GM18868 (cell line): ENCODE results near the gene ADGRB3.
A peak's percentile ranks its signal among the peaks of the same experiment; 100 is the strongest.
"Not testable (repeated sequence)": the region's sequence is repeated elsewhere in the genome, so short reads cannot be mapped to it uniquely, and the experiment has no call there.

ENCODE experiments used
- ATAC-seq: cut with Tn5 transposase; IDR thresholded peaks from one replicate; pipeline ENCODE4 v1.9.1; 2021; ENCODE audit warnings: mild to moderate bottlenecking, moderate library complexity; ENCODE audit not compliant: unreplicated experiment

ADGRB3 gene

DNA sequence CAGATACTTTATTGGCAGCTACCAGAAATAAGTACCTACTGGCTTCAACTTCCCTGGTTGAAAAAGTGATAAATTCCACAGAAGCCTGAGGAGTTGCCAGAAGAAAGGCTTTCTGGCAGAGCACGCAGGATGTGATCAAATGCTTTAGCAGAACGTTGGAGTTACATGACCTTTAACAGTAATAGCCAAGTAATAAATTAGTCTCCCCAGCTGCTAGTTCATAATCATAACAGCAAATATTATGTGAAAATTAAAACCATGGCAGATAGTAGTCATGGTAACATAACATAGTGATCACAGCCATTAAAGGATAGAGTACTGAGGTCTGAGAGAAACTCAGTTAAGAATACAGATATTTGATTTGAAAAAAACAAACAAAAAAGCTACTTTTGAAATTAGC is 567.7 kb downstream of the ADGRB3 start:
- ATAC-seq = no peak

DNA sequence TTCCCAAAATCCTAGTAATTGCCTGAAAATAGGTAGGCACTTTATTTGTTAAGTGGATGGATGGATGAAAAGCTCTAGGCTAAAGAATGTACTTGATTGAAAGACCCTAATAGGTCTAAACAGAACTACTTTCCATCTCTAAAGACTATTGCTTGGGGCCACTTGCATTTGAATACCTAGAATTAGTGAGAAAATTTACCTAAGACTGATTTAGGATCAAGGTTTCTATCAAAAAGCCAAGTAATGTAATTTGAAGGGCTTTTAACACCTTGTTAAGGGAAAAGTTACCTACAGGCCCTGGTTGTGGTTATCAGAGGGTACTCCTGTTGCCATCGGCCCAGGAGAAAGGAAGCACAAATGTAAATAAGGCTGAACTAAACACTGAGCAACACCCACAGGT is 581.0 kb downstream of the ADGRB3 start:
- ATAC-seq = no peak

DNA sequence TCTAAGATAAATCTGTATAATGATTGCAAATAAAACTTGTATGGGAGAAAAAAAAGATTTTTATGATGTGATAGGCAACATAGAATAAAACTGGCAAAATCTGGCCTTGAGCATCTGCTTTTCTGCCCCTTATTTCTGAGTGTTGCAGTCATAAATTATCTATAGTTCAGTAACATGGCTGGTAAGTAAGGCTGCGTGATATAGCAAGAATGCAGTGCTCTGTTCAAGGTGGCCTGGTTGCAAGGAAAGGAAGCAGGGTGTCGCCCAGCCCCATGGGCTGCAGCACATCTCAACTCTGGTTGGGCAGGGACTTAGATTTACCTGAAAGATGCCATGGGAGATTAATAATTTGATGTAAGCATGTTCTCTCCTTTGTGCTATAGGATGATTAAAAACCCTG is 582.3 kb downstream of the ADGRB3 start:
- no peak for ATAC-seq

DNA sequence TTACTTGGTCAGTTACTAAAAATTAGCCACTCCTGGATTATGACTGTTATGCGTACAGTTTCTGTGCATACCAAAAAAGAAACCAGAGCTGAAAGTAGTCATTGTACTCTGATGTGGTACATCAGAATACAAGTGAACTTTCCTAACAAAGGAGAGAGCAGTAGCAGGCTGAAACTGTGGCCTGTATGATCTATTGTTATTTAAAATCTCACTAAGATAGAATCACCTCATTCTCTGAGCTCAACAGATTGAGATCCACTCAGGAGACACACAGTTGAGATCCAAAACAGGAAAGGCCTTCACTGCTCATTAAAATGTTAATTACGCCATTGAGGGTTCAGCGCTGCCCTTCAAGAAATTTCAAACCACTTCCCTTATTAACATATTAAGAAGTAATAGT is 585.3 kb downstream of the ADGRB3 start:
- no peak for ATAC-seq

DNA sequence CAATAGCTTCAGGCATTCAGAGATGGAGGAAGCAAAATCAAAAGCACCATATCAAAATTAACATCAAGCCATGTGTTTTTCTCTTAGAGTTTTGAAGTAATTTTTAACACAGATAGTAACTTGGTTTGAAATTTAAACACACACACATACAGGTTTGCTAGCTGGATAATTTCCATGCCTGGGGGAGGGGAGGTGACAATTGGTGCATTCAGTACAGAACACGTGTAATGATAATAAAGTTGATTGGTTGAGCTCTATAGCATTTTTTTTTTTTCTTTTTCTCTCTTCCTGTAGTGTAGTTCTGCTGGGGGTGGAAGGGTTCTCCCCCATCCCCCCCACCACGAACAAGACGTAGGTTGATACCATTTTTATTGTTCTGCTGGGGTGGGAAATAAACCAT is 596.9 kb downstream of the ADGRB3 start:
- no peak for ATAC-seq

DNA sequence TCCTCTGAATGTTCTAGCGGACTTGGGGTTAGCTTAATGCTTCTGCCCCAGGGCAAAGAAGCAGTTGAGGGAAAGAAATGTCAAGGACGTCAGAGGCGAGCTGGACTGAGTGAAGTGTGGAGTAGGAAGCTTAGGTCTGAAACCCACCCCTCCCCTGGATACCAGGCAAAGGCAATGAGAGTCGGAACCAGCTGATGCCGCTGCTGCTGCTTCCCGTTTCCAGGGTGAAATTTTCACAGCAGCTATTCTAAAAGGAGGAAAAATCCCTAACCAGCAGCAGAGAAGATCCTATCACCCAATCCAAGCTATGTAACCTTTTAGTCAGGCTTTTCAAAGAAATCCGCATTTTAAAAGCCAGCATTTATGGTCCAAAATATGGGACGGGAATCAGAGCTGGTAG is 597.4 kb downstream of the ADGRB3 start:
- ATAC-seq = no peak

DNA sequence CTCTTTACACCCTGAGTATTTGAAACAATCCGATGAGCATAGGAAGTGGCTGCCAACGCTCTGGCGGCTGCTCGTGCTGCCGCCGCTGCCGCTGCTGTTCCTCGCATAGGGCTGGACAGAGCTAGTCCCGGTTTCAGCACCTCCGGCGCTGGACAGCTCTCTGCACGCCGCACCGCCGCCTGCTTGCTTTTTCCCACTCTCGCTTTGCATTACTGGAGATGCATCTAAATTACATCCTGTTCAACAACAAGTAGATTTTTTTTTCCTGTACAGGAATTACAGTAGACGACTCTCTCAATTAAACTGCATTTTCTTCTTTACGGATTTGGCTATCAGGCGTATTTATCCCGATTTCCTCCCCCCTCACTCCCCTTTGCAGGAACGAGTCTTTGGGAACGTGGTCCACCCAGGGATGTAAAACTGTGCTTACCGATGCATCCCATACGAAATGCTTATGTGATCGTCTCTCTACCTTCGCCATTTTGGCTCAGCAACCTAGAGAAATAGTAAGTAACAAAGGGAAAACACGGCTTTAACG is 597.9 kb downstream of the ADGRB3 start:
- peak; percentile 99 for ATAC-seq

DNA sequence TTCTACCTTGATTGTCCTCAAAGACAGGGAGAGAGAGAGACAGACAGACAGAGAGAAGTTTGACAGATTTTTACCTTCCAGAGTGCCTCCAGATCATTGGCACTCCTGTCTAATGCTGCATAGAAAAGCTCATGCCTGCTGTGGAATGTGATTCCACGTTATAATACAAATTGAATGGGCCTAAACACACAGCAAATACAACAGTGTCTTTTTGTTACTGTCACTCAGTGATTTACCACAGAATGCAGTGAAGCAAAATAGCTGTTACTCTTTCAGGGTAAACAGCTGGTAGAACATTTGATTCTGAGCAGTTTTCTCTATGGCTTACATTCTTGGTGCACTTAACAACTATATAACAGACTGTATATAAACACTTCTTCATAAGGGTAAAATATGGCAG is 603.0 kb downstream of the ADGRB3 start:
- no peak for ATAC-seq

DNA sequence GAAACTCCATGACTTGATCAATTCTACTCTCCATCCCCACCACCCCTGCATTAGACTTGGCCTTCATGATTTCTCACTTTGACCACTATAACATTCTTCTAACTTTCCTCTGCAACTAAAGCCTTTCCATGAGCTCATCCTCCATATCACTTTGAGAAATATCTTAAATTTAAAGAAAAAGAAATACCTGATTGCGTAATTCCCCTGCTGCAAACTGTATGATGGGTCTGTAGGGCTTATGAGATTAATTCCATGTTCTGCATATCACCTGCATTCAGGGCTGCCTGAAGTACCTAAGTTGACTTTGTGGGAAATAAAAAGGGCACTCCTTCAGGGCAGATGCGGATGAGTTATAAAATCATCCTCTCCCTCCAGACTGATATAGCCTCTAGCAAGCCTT is 611.9 kb downstream of the ADGRB3 start:
- ATAC-seq = no peak

DNA sequence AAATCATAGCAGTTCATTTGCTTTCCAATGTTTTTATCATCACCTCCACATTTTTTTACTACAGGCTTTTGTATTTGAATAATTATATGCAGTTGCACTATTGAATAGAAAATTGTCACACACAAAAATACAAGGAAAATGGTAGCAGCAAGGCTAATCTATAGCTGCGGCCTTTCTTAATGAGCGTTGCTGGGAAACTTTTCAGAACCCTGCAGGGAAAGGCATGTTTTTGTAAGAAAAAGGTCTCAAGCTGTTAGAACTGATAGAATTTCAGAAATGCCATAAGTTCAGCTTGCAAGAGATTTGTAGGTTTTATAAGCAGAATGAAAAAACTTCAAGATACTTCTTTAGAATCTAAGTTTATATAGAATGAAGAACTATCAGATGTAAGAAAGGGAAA is 625.9 kb downstream of the ADGRB3 start:
- ATAC-seq = no peak

DNA sequence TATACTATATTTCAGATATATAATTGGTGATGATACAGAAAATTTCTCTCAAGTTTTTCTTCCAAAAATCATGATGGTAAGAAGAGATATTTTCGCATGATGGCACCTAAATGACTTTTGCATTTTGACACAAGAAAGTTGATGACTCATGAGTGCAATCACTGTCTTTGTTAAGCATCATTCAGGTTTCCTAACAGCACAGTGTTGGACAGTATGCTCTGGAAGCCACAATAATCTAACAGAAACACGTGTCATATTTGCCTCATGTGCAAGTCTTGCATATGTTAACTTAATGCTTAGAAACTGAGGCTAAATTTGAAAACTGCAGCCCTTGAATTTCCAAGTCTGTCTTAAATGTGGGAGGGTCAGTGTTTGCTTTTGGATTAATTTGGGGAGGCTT is 628.2 kb downstream of the ADGRB3 start:
- no peak for ATAC-seq

DNA sequence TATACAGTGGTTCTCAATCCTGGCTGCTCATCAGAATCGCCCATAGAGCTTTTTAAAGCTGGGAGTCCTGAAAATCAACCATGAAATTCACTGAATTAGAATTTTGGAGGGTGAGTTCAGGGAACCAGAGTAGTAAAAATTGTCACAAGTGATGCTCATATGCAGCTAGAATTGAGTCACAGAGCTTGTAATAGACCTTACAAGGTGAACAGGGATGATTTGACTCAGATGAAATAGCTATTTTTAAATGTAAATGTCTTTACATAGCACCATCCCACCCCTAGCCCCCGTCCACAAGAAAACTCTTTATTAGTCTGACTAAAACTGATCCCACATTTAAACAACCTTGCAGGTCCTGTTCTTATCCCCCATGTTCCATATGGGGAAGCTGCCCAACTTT is 630.0 kb downstream of the ADGRB3 start:
- ATAC-seq = peak; percentile 53

DNA sequence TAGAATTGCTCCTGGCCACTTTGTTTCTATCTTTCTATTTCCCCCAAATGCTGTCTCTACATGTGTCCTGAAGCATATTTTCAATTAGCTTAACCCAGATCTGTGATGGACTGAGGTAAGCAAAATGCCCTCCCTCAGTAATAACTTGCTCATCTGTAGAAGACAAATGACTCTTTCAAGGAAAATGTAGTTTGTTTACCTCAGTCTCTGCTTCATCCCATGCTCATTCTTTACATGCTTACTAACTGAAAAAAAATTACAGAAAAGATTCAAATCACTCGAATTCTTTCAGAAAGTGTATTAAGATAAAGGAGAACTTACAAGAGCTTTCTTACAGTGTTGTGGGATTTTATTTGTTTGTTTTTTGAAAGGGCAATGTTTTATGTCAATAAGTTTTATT is 630.6 kb downstream of the ADGRB3 start:
- ATAC-seq = no peak

DNA sequence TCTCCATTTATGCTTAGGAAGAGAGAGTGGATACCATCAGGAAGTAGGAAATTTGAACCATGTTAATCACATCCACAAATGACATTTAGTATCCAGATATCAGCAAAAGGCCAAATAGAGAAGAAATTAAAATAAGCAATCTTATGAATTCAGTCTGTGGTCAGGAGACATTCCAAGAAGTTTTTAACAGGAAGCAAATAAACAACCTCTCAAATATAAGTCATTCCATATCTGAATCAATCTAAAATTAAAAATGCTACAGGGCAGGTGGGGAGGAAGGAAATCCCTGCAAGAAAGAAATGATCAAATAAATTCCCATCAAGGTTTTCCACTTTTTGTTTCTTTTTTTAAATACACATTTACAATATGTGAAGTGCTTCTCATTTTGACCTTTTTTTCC is 641.1 kb downstream of the ADGRB3 start:
- no peak for ATAC-seq

DNA sequence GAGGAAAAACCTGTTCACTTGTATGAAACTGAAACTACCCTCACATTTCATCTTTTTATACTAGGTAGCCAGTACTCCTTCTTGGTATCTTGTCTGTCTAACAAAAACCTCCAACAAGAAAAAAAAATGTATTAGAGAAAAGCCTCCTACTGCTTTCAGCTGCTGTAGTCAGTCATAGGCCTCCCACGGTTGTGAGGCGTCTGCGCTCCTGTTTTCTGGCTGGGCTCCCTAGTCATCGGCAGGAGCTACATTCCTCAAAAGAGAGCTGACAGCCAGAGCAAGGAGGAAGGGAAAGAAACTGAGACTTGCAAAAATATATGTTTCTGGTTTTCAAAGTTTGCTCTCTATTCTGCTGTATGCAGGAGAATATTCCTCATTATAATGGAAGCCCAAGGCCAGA is 644.7 kb downstream of the ADGRB3 start:
- ATAC-seq = no peak

DNA sequence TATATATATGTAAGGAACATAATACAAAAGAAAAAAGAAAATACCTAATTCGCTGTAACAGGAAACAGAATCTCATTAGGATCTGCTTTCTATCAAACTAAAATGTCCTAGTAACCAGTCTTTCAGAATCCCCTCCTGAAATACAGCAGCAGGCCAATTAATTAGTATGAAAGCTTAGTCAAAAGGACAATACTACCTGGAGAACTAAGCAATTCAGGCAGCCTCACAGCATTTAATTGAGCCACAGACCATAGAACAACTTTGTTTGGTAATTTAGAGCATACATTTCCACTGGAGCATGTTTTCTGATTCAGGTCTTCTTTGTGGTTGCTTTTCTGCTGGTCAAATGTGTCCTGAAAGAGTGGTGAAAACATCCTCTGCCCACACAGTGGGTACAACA is 645.8 kb downstream of the ADGRB3 start:
- ATAC-seq = no peak

DNA sequence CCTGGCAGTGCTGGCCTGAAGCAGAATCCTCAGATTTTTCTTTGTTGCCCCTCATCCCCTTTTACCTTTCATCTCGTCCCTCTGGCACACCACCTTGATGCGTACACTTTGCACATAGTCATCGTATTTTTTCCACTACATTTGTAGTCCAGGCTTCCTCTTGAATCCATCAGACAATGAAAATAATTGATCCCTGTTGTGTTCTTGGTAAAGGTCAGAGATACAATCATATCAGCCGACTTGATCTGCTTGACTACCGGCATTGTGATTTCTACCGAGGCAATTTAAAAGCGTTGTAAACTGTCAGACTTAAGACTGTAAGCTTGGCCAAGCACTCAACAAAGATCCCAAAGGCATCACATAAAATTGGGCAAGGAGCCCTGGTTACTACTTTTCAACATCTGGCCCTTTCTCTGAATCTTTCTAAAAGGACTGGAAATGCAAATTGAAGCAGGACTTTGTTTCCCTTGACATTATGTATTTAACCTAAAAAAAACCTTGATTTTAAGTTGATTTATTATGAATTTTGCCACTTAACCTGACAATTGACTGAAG is 649.2 kb downstream of the ADGRB3 start:
- ATAC-seq = no peak

DNA sequence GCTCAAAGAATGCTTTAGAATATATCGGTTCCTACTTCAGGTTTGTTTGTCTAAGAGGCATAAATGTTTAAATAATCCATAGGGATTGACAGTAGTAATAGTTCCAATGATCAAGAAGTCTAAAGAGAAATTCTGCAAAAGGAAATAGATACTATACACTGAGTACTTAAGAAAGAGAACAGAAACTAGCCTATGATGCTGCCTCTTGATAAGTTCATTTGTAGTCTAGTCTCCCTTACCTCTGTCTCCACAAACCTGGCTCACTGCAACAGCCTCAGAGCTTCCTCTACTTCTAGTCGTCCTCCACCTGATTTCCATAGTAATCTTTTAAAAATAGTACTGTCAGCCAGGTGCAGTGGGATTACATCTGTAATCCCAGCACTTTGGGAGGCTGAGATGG is 650.0 kb downstream of the ADGRB3 start:
- ATAC-seq = peak; percentile 66

DNA sequence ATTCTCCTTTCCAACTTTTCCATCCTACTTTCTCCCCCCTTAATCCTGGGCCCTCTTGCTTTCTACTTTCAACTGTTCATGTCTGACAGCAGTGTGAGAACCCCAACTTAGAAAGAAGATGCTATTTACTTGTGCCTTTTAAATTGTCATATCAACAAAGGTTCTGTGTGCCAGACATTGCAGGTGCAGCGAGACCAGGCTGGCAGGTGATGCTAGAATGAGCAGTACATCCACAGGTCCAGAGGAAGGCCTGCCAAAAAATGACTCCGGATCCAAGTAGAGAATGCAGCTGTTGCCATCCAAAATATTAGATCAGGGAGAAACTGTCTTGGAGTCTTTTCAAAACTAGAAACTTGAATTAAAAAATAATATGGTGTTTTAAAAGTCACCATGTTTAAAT is 651.2 kb downstream of the ADGRB3 start:
- no peak for ATAC-seq

DNA sequence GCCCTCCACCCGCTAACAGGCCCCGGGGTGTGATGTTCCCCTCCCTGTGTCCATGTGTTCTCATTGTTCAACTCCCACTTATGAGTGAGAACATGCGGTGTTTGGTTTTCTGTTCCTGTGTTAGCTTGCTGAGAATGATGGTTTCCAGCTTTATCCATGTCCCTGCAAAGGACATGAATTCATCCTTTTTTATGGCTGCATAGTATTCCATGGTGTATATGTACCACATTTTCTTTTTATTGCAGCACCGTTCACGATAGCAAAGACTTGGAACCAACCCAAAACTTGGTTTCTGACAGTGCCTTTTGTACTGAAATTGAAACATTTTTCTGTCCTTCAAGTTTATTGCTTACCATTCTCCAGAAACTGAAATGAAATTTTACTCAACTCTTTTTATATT is 653.1 kb downstream of the ADGRB3 start:
- ATAC-seq = not testable (repeated sequence)

DNA sequence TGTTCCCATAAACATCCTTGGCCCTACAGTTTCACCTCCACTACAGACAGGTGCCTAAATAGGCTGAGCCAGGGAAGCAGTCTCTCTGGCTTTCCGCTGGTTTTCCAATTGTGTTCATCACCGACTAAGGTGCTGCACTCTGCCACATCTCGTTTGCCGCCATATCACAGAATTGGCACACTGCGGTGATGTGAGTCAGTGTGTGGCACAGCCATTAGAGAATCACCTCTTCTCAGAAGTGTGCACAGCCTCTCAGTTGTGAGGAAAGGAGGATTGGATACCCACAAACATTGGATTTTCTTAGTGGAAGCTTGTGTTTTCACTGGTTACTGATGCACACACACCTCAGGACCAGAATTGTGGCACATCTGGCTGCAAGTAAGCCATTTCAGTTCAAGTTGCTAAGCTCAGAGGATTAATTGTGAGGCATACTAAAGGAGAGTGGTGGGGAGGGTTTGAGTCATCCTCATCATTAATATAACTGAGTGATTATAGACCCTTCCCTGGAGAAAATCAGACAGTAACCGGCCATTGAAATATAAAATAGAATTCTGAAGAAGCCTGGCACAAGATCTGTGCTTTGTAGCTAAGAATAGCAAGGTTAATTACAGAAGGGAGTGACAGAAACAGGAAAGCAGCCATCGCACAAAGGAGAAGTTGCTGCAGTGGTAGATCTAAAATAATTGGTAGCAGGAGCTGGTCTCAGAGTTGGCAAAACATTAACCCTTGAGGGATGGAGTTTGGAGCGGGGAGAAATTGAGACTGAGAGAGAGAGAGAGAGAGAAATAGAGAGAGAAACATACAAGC is 654.8 kb downstream of the ADGRB3 start:
- no peak for ATAC-seq

DNA sequence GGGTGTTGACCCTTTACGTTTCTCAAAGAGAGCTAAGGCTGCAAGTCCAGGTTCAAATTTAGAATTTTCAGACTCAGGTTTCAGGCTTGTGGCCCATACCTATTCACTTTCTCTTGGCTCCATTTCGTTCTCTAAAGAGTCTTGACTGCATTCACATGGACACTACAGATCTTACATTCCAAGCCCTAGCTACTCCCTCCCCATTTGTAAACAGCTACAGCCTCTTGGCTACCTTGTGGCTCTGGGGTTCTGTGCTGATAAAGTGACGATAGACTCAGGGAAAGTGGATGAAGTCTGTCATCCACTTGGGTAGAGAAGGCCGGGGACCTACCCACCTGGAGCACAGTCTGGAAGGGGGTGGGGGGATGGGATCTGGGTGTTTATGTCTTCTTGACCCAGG is 658.4 kb downstream of the ADGRB3 start:
- ATAC-seq = no peak

DNA sequence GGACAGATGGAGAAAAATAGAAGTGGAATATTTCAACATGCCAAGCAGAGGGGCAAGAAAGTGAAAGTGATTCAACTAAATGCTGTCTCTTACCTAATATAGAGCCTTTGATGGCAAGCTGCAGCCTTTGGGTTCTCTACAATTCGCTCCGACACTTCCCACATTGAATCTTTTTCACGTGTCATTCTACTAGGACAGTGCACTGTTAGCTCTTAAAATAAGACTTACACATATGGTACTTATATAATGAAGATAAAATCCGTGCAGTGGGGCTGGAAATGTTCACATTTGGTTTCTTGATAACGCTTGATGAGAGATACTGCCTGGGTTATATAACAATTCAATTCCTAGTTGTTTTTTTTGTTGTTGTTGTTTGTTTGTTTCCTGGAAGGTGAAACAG is 659.3 kb downstream of the ADGRB3 start:
- no peak for ATAC-seq
